Colonic mucosa (tissue), 4 donors: Measurements from ENCODE around the gene SRPRB. TPM values are rescaled to one million over a fixed set of nuclear protein-coding genes. Genes with fewer than 3 reads are reported as not detected.
A peak's percentile ranks its signal among the peaks of the same experiment; 100 is the strongest.

Experiments
- DNase-seq: peaks from one replicate; pipeline ENCODE4 v3.0.0-alpha.2; 2020
- H3K27ac ChIP-seq: fragments of 200-600 bp; one replicate; pipeline ENCODE4 v1.8.0; 2021
- H3K27me3 ChIP-seq: fragments of 200-600 bp; one replicate; pipeline ENCODE4 v1.8.0; 2021
- H3K36me3 ChIP-seq: fragments of 200-600 bp; one replicate; pipeline ENCODE4 v1.8.0; 2021
- H3K4me1 ChIP-seq: fragments of 200-600 bp; one replicate; pipeline ENCODE4 v1.8.0; 2021; ENCODE audit warnings: mild to moderate bottlenecking
- H3K4me3 ChIP-seq: fragments of 200-600 bp; one replicate; pipeline ENCODE4 v1.8.0; 2021
- H3K9ac ChIP-seq, 2 donors: one replicate each; pipeline ENCODE4 v1.7.0; 2013; ENCODE audit warnings: control low read depth in 2 of 2, low read depth in 2 of 2, low read length in 2 of 2
- H3K9me3 ChIP-seq: fragments of 200-600 bp; one replicate; pipeline ENCODE4 v1.8.0; 2021
- intact Hi-C: fragments of 100-400 bp; cut with DNase I; formaldehyde crosslinking; loops from one replicate; pipeline ENCODE4 v1.14.1; 2022
- total RNA-seq, 2 donors: library from RNA; stranded (reverse); fragmentation: NEBNext Ultra II Directional in 1 of 2; extraction: Animal tissue kit (Norgen Biotek cat#: 25700) in 1 of 2; gene quantifications; one replicate each; pipeline ENCODE4 v1.2.1, GENCODE V29; 2021
- TF ChIP-seq, protein P1 (sequence below): fragments of 200-600 bp; IDR thresholded peaks from one replicate; pipeline ENCODE4 v1.8.0; 2022; ENCODE audit warnings: antibody characterized with exemption, mild to moderate bottlenecking
- donor health status: healthy.
- donor health status: DM: no; HTN: no; CAD: no.
- donor health status: DM: no; HTN: no; CAD: no.

SRPRB gene
- total RNA-seq, 2 donors from 2014 or later = 38.0 to 86.1 TPM

DNA sequence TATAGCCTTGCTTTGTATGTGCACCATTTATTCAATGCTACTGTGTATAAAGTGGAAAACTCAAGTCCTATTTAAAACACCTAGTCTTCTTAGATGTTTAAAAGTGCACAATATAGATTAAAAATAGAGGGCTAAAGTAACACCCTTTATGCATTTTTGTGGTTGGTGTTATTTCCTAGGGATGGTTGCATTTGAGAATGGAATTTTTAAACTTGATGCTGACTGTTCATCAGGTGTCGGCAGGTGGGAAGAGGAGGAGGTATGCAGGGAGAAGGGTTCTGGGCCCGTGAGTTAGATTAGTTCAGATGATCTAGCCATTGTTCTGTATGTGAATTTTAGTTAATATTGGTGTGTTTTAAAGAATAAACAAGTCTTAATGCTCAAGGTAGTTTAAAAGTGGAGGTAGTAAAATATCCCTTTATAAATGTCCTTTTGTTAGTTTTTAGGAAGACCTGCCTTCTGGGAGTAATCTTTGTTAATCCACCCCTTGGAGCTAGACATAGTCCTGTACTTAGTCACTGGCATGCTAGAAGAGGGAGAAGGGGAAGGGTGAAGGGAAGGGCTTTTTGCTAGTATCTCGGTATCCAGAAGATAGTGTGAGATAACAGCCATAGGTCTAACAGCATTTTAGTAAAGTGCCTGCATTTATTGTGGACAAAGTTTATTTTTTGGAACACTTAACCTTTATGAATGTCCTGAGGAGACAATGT lies 8.1 kb upstream of the SRPRB start:
- DNase-seq = no peak
- no peak overlapping the region for H3K9ac ChIP-seq
- intact Hi-C loops = no loop called here
- no peaks in the 10 kb centered on the region for H3K36me3 ChIP-seq
- H3K9me3 ChIP-seq = no peaks in the 10 kb centered on the region
- TF ChIP-seq, protein P1, sequence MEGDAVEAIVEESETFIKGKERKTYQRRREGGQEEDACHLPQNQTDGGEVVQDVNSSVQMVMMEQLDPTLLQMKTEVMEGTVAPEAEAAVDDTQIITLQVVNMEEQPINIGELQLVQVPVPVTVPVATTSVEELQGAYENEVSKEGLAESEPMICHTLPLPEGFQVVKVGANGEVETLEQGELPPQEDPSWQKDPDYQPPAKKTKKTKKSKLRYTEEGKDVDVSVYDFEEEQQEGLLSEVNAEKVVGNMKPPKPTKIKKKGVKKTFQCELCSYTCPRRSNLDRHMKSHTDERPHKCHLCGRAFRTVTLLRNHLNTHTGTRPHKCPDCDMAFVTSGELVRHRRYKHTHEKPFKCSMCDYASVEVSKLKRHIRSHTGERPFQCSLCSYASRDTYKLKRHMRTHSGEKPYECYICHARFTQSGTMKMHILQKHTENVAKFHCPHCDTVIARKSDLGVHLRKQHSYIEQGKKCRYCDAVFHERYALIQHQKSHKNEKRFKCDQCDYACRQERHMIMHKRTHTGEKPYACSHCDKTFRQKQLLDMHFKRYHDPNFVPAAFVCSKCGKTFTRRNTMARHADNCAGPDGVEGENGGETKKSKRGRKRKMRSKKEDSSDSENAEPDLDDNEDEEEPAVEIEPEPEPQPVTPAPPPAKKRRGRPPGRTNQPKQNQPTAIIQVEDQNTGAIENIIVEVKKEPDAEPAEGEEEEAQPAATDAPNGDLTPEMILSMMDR = no peak
- H3K4me1 ChIP-seq = no peaks in the 10 kb centered on the region
- H3K4me3 ChIP-seq = no peak overlapping the region
- no peaks in the 10 kb centered on the region for H3K27me3 ChIP-seq
- no peak overlapping the region for H3K27ac ChIP-seq

DNA sequence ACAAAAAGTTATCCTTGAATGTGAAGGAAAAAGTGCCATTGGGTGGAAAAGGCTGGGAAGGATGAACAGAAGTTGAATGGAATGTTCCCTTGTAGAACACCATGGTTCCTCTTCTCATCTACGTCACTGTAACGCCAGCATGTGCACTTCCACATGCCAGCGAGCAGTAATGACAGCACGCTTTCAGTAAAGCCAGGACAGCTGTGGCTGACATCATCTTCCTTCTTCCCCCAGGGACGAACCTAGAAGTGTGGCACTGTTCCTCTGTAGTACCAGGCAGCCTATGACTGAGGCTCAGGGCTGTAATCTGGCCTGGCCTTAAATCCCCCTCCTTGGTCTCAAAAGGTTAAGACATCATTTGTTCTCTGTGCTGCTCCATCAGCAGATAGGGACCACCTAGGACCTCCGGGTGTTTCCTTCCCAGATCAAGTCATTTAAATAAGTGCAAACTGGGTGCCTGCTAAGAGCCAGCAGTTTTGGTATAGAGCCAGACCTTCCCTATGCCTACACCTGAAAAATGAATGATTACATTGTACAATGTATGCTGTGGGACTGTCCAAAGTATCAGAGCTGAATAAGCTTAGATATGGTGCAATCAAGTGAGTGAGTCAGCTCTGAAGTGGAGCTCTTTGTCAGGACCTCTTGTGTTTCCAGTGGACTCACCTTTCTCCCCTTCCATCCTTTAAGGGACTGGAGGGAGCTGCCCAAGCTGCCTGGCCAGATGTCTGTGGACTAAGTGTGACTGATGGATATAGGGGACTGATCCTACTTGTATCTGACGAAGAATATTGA lies 5.6 kb upstream of the SRPRB start:
- no peak for DNase-seq
- intact Hi-C loops = loop anchor here (10.0 kb wide), 1 partner anchor 135 kb away; the partner anchor contains the start of gene TOPBP1
- TF ChIP-seq, protein P1 = no peak
- Histone ChIP-seq H3K9ac (no peak overlapping the region), H3K9me3 (no peaks in the 10 kb centered on the region), H3K36me3 (no peaks in the 10 kb centered on the region), H3K4me1 (no peaks in the 10 kb centered on the region), H3K27ac (no peak overlapping the region), H3K4me3 (no peak overlapping the region), H3K27me3 (no peaks in the 10 kb centered on the region)

DNA sequence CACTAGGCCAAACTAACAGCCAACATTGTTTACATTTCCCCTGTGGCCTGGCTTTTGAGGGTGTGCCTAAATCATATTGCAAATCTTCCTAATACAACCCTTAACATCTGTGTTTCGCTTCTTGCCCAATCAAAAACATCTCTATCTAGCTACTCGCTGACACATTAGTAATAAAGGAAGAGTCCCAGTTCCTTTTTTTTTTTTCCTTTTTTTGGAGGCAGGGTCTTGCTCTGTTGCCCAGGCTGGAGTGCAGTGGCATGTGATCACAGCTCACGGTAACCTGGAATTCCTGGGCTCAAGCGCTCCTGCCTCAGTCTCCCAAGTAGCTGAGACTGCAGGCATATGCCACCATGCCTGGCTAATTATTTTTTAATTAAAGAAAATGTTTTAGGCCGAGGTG lies 2.1 kb upstream of the SRPRB start:
- Histone ChIP-seq H3K4me3 (no peak overlapping the region), H3K36me3 (peaks cover 6% of the 10 kb centered on the region), H3K9ac (no peak overlapping the region), H3K27ac (no peak overlapping the region), H3K27me3 (no peaks in the 10 kb centered on the region), H3K4me1 (no peaks in the 10 kb centered on the region), H3K9me3 (no peaks in the 10 kb centered on the region)
- no peak for DNase-seq
- intact Hi-C loops = loop anchor here (10.0 kb wide), 1 partner anchor 139 kb away; the partner anchor contains the start of gene TOPBP1
- TF ChIP-seq, protein P1 = no peak

DNA sequence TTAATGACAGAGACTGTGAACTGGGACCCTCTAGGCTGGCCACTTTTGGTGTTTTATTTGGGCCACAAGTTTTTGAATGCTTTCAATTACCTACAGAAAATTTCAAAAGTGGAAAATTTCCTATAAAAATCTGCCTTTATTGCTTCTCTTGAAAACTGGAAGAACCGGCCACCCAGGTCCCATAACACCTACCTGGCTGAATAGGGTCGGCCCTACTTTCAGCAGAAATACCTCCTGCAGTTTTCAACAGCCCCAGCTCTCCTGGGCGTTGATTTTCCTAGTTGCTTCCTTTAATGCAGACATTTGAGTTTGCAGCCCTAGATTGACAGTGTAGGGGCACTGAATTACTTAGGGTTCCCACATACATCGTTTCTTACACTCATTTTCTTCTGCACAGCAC lies 719 bp upstream of the SRPRB start:
- H3K36me3 ChIP-seq = peaks cover 7% of the 10 kb centered on the region
- no peak overlapping the region for H3K27ac ChIP-seq
- peak overlapping the region; percentile 84 for H3K4me3 ChIP-seq
- no peak overlapping the region for H3K9ac ChIP-seq
- H3K27me3 ChIP-seq = no peaks in the 10 kb centered on the region
- no peak for DNase-seq
- no peaks in the 10 kb centered on the region for H3K9me3 ChIP-seq
- H3K4me1 ChIP-seq = no peaks in the 10 kb centered on the region
- TF ChIP-seq, protein P1 = no peak
- intact Hi-C loops = loop anchor here (10.0 kb wide), 1 partner anchor 140 kb away; the partner anchor contains the start of gene TOPBP1

DNA sequence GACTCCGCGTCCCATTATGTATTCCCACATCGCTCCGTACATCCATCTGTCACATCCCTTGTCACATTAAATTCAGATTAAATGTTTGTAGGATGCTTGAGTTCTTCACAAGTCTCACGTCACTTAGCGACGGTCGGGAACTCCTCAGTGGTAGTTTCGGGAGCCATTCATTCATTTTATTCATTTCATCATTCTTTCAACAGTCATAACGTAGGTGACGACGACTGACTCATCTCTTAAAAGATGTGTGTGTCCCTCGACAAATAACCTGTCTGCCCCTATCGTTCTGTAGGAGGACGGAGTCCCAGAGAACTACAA lies 272 bp upstream of the SRPRB start:
- TF ChIP-seq, protein P1 = no peak
- no peaks in the 10 kb centered on the region for H3K27me3 ChIP-seq
- no peak overlapping the region for H3K27ac ChIP-seq
- H3K36me3 ChIP-seq = peaks cover 7% of the 10 kb centered on the region
- peak overlapping the region in 1 of 2 donors; percentile 79 for H3K9ac ChIP-seq
- H3K9me3 ChIP-seq = no peaks in the 10 kb centered on the region
- intact Hi-C loops = loop anchor here (10.0 kb wide), 1 partner anchor 141 kb away; the partner anchor contains the start of gene TOPBP1
- H3K4me1 ChIP-seq = no peaks in the 10 kb centered on the region
- peak overlapping the region; percentile 84 for H3K4me3 ChIP-seq
- DNase-seq = no peak
